ENCODE data around the gene RUNX1.

Gene RUNX1

GRCh38 chr21:35014302-35015041, 34.6 kb downstream of the RUNX1 start:
- Histone ChIP-seq H3K27ac (ENCODE audit: low read depth, low read length) (no peak overlapping the region), H3K27me3 (ENCODE audit: control insufficient read depth in 5 of 5, insufficient read depth in 4 of 5, low read length in 5 of 5) (peaks cover 0 to 2% (median 0%) of the 10 kb centered on the region in 5 donors), H3K4me3 (ENCODE audit: low read depth in 1 of 5, low read length in 5 of 5) (no peak overlapping the region), H3K4me1 (ENCODE audit: control insufficient read depth in 5 of 5, insufficient read depth in 5 of 5, low read length in 5 of 5) (no peaks in the 10 kb centered on the region), H3K9ac (ENCODE audit: low read length in 5 of 5) (no peak overlapping the region), H3K36me3 (ENCODE audit: control insufficient read depth in 5 of 5, insufficient read depth in 5 of 5, low read length in 5 of 5) (no peaks in the 10 kb centered on the region), H3K9me3 (ENCODE audit: control insufficient read depth in 5 of 5, low read length in 5 of 5) (no peaks in the 10 kb centered on the region)

- no peak overlapping the region for H3K9ac ChIP-seq (ENCODE audit: low read length in 5 of 5)
- H3K36me3 ChIP-seq (ENCODE audit: control insufficient read depth in 5 of 5, insufficient read depth in 5 of 5, low read length in 5 of 5): no peaks in the 10 kb centered on the region
- H3K27me3 ChIP-seq (ENCODE audit: control insufficient read depth in 5 of 5, insufficient read depth in 4 of 5, low read length in 5 of 5): peaks cover 0 to 2% (median 0%) of the 10 kb centered on the region in 5 donors
- no peak overlapping the region for H3K27ac ChIP-seq (ENCODE audit: low read depth, low read length)
- H3K4me3 ChIP-seq (ENCODE audit: low read depth in 1 of 5, low read length in 5 of 5): no peak overlapping the region
- H3K9me3 ChIP-seq (ENCODE audit: control insufficient read depth in 5 of 5, low read length in 5 of 5): no peaks in the 10 kb centered on the region
- H3K4me1 ChIP-seq (ENCODE audit: control insufficient read depth in 5 of 5, insufficient read depth in 5 of 5, low read length in 5 of 5): no peaks in the 10 kb centered on the region
Measured at GRCh38 chr21:35011681-35012080, 37.4 kb downstream of the RUNX1 start.

- peaks cover 0 to 2% (median 0%) of the 10 kb centered on the region in 5 donors for H3K27me3 ChIP-seq (ENCODE audit: control insufficient read depth in 5 of 5, insufficient read depth in 4 of 5, low read length in 5 of 5)
- H3K4me1 ChIP-seq (ENCODE audit: control insufficient read depth in 5 of 5, insufficient read depth in 5 of 5, low read length in 5 of 5): no peaks in the 10 kb centered on the region
- no peak overlapping the region for H3K9ac ChIP-seq (ENCODE audit: low read length in 5 of 5)
- no peak overlapping the region for H3K27ac ChIP-seq (ENCODE audit: low read depth, low read length)
- H3K36me3 ChIP-seq (ENCODE audit: control insufficient read depth in 5 of 5, insufficient read depth in 5 of 5, low read length in 5 of 5): no peaks in the 10 kb centered on the region
- H3K9me3 ChIP-seq (ENCODE audit: control insufficient read depth in 5 of 5, low read length in 5 of 5): no peaks in the 10 kb centered on the region
- H3K4me3 ChIP-seq (ENCODE audit: low read depth in 1 of 5, low read length in 5 of 5): no peak overlapping the region
Measured at GRCh38 chr21:35010447-35010846, 38.7 kb downstream of the RUNX1 start.

GRCh38 chr21:35007348-35007747, 41.8 kb downstream of the RUNX1 start:
- Histone ChIP-seq H3K9ac (ENCODE audit: low read length in 5 of 5) (no peak overlapping the region), H3K27ac (ENCODE audit: low read depth, low read length) (no peak overlapping the region), H3K36me3 (ENCODE audit: control insufficient read depth in 5 of 5, insufficient read depth in 5 of 5, low read length in 5 of 5) (no peaks in the 10 kb centered on the region), H3K27me3 (ENCODE audit: control insufficient read depth in 5 of 5, insufficient read depth in 4 of 5, low read length in 5 of 5) (no peaks in the 10 kb centered on the region), H3K9me3 (ENCODE audit: control insufficient read depth in 5 of 5, low read length in 5 of 5) (no peaks in the 10 kb centered on the region), H3K4me3 (ENCODE audit: low read depth in 1 of 5, low read length in 5 of 5) (no peak overlapping the region), H3K4me1 (ENCODE audit: control insufficient read depth in 5 of 5, insufficient read depth in 5 of 5, low read length in 5 of 5) (no peaks in the 10 kb centered on the region)

- Histone ChIP-seq H3K27ac (ENCODE audit: low read depth, low read length) (no peak overlapping the region), H3K4me3 (ENCODE audit: low read depth in 1 of 5, low read length in 5 of 5) (no peak overlapping the region), H3K9me3 (ENCODE audit: control insufficient read depth in 5 of 5, low read length in 5 of 5) (no peaks in the 10 kb centered on the region)
Measured at GRCh38 chr21:35006771-35007170, 42.3 kb downstream of the RUNX1 start.

GRCh38 chr21:35006248-35006647, 42.9 kb downstream of the RUNX1 start:
- Histone ChIP-seq H3K9me3 (ENCODE audit: control insufficient read depth in 5 of 5, low read length in 5 of 5) (no peaks in the 10 kb centered on the region), H3K4me1 (ENCODE audit: control insufficient read depth in 5 of 5, insufficient read depth in 5 of 5, low read length in 5 of 5) (no peaks in the 10 kb centered on the region), H3K4me3 (ENCODE audit: low read depth in 1 of 5, low read length in 5 of 5) (no peak overlapping the region), H3K36me3 (ENCODE audit: control insufficient read depth in 5 of 5, insufficient read depth in 5 of 5, low read length in 5 of 5) (no peaks in the 10 kb centered on the region), H3K27ac (ENCODE audit: low read depth, low read length) (no peak overlapping the region), H3K9ac (ENCODE audit: low read length in 5 of 5) (no peak overlapping the region), H3K27me3 (ENCODE audit: control insufficient read depth in 5 of 5, insufficient read depth in 4 of 5, low read length in 5 of 5) (no peaks in the 10 kb centered on the region)

More at GRCh38 chr21:35006771-35007170, 42.3 kb downstream of the RUNX1 start:
- Histone ChIP-seq H3K4me1 (ENCODE audit: control insufficient read depth in 5 of 5, insufficient read depth in 5 of 5, low read length in 5 of 5) (no peaks in the 10 kb centered on the region), H3K27me3 (ENCODE audit: control insufficient read depth in 5 of 5, insufficient read depth in 4 of 5, low read length in 5 of 5) (no peaks in the 10 kb centered on the region), H3K9ac (ENCODE audit: low read length in 5 of 5) (no peak overlapping the region), H3K36me3 (ENCODE audit: control insufficient read depth in 5 of 5, insufficient read depth in 5 of 5, low read length in 5 of 5) (no peaks in the 10 kb centered on the region)

- H3K27ac ChIP-seq (ENCODE audit: low read depth, low read length): no peak overlapping the region
- H3K9me3 ChIP-seq (ENCODE audit: control insufficient read depth in 5 of 5, low read length in 5 of 5): no peaks in the 10 kb centered on the region
- no peaks in the 10 kb centered on the region for H3K4me1 ChIP-seq (ENCODE audit: control insufficient read depth in 5 of 5, insufficient read depth in 5 of 5, low read length in 5 of 5)
- no peak overlapping the region for H3K9ac ChIP-seq (ENCODE audit: low read length in 5 of 5)
- no peak overlapping the region for H3K4me3 ChIP-seq (ENCODE audit: low read depth in 1 of 5, low read length in 5 of 5)
- no peaks in the 10 kb centered on the region for H3K27me3 ChIP-seq (ENCODE audit: control insufficient read depth in 5 of 5, insufficient read depth in 4 of 5, low read length in 5 of 5)
- H3K36me3 ChIP-seq (ENCODE audit: control insufficient read depth in 5 of 5, insufficient read depth in 5 of 5, low read length in 5 of 5): no peaks in the 10 kb centered on the region
Measured at GRCh38 chr21:35005560-35006224, 43.4 kb downstream of the RUNX1 start.

- no peak overlapping the region for H3K27ac ChIP-seq (ENCODE audit: low read depth, low read length)
- no peak overlapping the region for H3K9ac ChIP-seq (ENCODE audit: low read length in 5 of 5)
- no peak overlapping the region for H3K4me3 ChIP-seq (ENCODE audit: low read depth in 1 of 5, low read length in 5 of 5)
- no peaks in the 10 kb centered on the region for H3K36me3 ChIP-seq (ENCODE audit: control insufficient read depth in 5 of 5, insufficient read depth in 5 of 5, low read length in 5 of 5)
- no peaks in the 10 kb centered on the region for H3K27me3 ChIP-seq (ENCODE audit: control insufficient read depth in 5 of 5, insufficient read depth in 4 of 5, low read length in 5 of 5)
- no peaks in the 10 kb centered on the region for H3K9me3 ChIP-seq (ENCODE audit: control insufficient read depth in 5 of 5, low read length in 5 of 5)
- no peaks in the 10 kb centered on the region for H3K4me1 ChIP-seq (ENCODE audit: control insufficient read depth in 5 of 5, insufficient read depth in 5 of 5, low read length in 5 of 5)
Measured at GRCh38 chr21:35005077-35005476, 44.0 kb downstream of the RUNX1 start.

- H3K9ac ChIP-seq (ENCODE audit: low read length in 5 of 5): no peak overlapping the region
- no peaks in the 10 kb centered on the region for H3K9me3 ChIP-seq (ENCODE audit: control insufficient read depth in 5 of 5, low read length in 5 of 5)
- no peak overlapping the region for H3K27ac ChIP-seq (ENCODE audit: low read depth, low read length)
- H3K27me3 ChIP-seq (ENCODE audit: control insufficient read depth in 5 of 5, insufficient read depth in 4 of 5, low read length in 5 of 5): no peaks in the 10 kb centered on the region
- H3K36me3 ChIP-seq (ENCODE audit: control insufficient read depth in 5 of 5, insufficient read depth in 5 of 5, low read length in 5 of 5): no peaks in the 10 kb centered on the region
- no peak overlapping the region for H3K4me3 ChIP-seq (ENCODE audit: low read depth in 1 of 5, low read length in 5 of 5)
- H3K4me1 ChIP-seq (ENCODE audit: control insufficient read depth in 5 of 5, insufficient read depth in 5 of 5, low read length in 5 of 5): peaks cover 0 to 7% (median 5%) of the 10 kb centered on the region in 5 donors
Measured at GRCh38 chr21:35004314-35004713, 44.8 kb downstream of the RUNX1 start.

- H3K27me3 ChIP-seq (ENCODE audit: control insufficient read depth in 5 of 5, insufficient read depth in 4 of 5, low read length in 5 of 5): no peaks in the 10 kb centered on the region
- peaks cover 4 to 14% (median 11%) of the 10 kb centered on the region in 5 donors for H3K4me1 ChIP-seq (ENCODE audit: control insufficient read depth in 5 of 5, insufficient read depth in 5 of 5, low read length in 5 of 5)
- H3K9ac ChIP-seq (ENCODE audit: low read length in 5 of 5): no peak overlapping the region
- no peak overlapping the region for H3K27ac ChIP-seq (ENCODE audit: low read depth, low read length)
- H3K4me3 ChIP-seq (ENCODE audit: low read depth in 1 of 5, low read length in 5 of 5): no peak overlapping the region
- no peaks in the 10 kb centered on the region for H3K36me3 ChIP-seq (ENCODE audit: control insufficient read depth in 5 of 5, insufficient read depth in 5 of 5, low read length in 5 of 5)
- H3K9me3 ChIP-seq (ENCODE audit: control insufficient read depth in 5 of 5, low read length in 5 of 5): no peaks in the 10 kb centered on the region
Measured at GRCh38 chr21:35002879-35003722, 46.0 kb downstream of the RUNX1 start.

Measured in subcutaneous abdominal adipose tissue (tissue), 5 donors.